H1 (cell line): Measurements from ENCODE around the gene SURF2. TPM values are rescaled to one million over a fixed set of nuclear protein-coding genes. Genes with fewer than 3 reads are reported as not detected.

ENCODE experiments used
- CTCF ChIA-PET: fragments of 300-600 bp; sonication (Branson Sonifier 250); formaldehyde crosslinking; loops from one replicate; lab custom pipeline; 2021; ENCODE audit not compliant: partially characterized antibody; lab: Charles Lee
- POLR2A ChIA-PET: fragments of 300-600 bp; sonication (Branson Sonifier 250); formaldehyde crosslinking; loops from one replicate; lab custom pipeline; 2021; ENCODE audit warnings: inconsistent platforms; ENCODE audit not compliant: partially characterized antibody; lab: Charles Lee
- DNase-seq, 2 experiments: peaks; one replicate each; pipeline versions ENCODE4 v3.0.0 to v3.0.0-alpha.2; 2010 to 2022; ENCODE audit warnings: low spot score in 2 of 2, low read depth in 1 of 2, mixed read lengths in 1 of 2
- FAIRE-seq: peaks from 2 replicates; lab custom pipeline; 2011; peaks lifted over from hg19 to GRCh38; lab: Jason Lieb, UNC
- H2AFZ ChIP-seq: 2 replicates; pipeline ENCODE4 v1.8.1; 2012; ENCODE audit warnings: low read length, inconsistent platforms
- H2AK5ac ChIP-seq: 2 replicates; pipeline ENCODE4 v1.6.1; 2013; ENCODE audit warnings: low read depth, low read length
- H2BK120ac ChIP-seq: replicated peaks from 2 replicates; pipeline ENCODE3; 2013; ENCODE audit warnings: low read depth, low read length, inconsistent platforms
- H2BK12ac ChIP-seq: 2 replicates; pipeline ENCODE4 v1.6.1; 2013; ENCODE audit warnings: low read depth, low read length
- H2BK15ac ChIP-seq: 2 replicates; pipeline ENCODE4 v1.6.1; 2013; ENCODE audit warnings: low read length
- H2BK20ac ChIP-seq: 2 replicates; pipeline ENCODE4 v1.6.1; 2013; ENCODE audit warnings: low read length
- H2BK5ac ChIP-seq: 2 replicates; pipeline ENCODE4 v1.6.1; 2013; ENCODE audit warnings: low read depth, low read length
- H3K14ac ChIP-seq: 2 replicates; pipeline ENCODE4 v1.6.1; 2013; ENCODE audit warnings: inconsistent platforms; ENCODE audit not compliant: insufficient read length
- H3K18ac ChIP-seq: 2 replicates; pipeline ENCODE4 v1.6.1; 2013; ENCODE audit warnings: low read length; ENCODE audit errors: extremely low read depth
- H3K23ac ChIP-seq: 2 replicates; pipeline ENCODE4 v1.6.1; 2013; ENCODE audit warnings: inconsistent platforms; ENCODE audit not compliant: insufficient read length
- H3K23me2 ChIP-seq: 2 replicates; pipeline ENCODE4 v1.6.1; 2013; ENCODE audit warnings: low read depth, low read length
- H3K27ac ChIP-seq: 2 replicates; pipeline ENCODE4 v1.6.1; 2011; ENCODE audit warnings: low read depth, low read length, inconsistent platforms
- H3K27me3 ChIP-seq, 4 experiments: replicated peaks in 1 of 4; 1 replicate in 1 of 4; 2 replicates in 3 of 4; pipeline versions ENCODE4 v1.6.1 to v1.8.1; 2011 to 2013; ENCODE audit warnings: low read length in 3 of 4, mild to moderate bottlenecking in 3 of 4, inconsistent platforms in 2 of 4, mixed read lengths in 2 of 4, moderate library complexity in 1 of 4; ENCODE audit not compliant: control insufficient read depth in 3 of 4, insufficient read depth in 3 of 4; ENCODE audit errors: extremely low read depth in 1 of 4
- H3K36me3 ChIP-seq, 4 experiments: 2 replicates each; pipeline versions ENCODE4 v1.6.1 to v1.8.1; 2011 to 2013; ENCODE audit warnings: mild to moderate bottlenecking in 4 of 4, low read length in 3 of 4, moderate library complexity in 2 of 4, control low read depth in 1 of 4, inconsistent platforms in 1 of 4; ENCODE audit not compliant: insufficient read depth in 4 of 4, control insufficient read depth in 2 of 4
- H3K4ac ChIP-seq: replicated peaks from 2 replicates; pipeline ENCODE3; 2013; ENCODE audit warnings: low read length, low read depth, mixed read lengths, inconsistent platforms; ENCODE audit not compliant: insufficient read length
- H3K4me1 ChIP-seq, 4 experiments: replicated peaks in 1 of 4; 1 replicate in 1 of 4; 2 replicates in 3 of 4; pipeline versions ENCODE4 v1.6.1 to v1.8.1; 2011 to 2013; ENCODE audit warnings: low read length in 3 of 4, inconsistent platforms in 2 of 4, mixed read lengths in 1 of 4; ENCODE audit not compliant: insufficient read depth in 4 of 4, control insufficient read depth in 3 of 4
- H3K4me2 ChIP-seq, 2 experiments: 2 replicates each; pipeline versions ENCODE4 v1.6.1 to v1.8.1; 2011 to 2013; ENCODE audit warnings: low read depth in 2 of 2, low read length in 2 of 2, control low read depth in 1 of 2, inconsistent platforms in 1 of 2, mild to moderate bottlenecking in 1 of 2; ENCODE audit not compliant: insufficient read depth in 1 of 2
- H3K4me3 ChIP-seq, 4 experiments: fragments of 200-600, 300-600 bp in 1 of 4; sonication (generic), shearing (Covaris generic), sonication (Bioruptor Twin) in 1 of 4; 2 replicates each; pipeline versions ENCODE4 v1.5.1 to v1.8.1; 2011 to 2016; ENCODE audit warnings: low read length in 4 of 4, low read depth in 3 of 4, control low read depth in 2 of 4, inconsistent platforms in 2 of 4, mild to moderate bottlenecking in 2 of 4, mixed read lengths in 1 of 4, moderate library complexity in 1 of 4; ENCODE audit not compliant: insufficient read depth in 2 of 4; ENCODE audit errors: extremely low read depth in 1 of 4
- H3K56ac ChIP-seq: replicated peaks from 2 replicates; pipeline ENCODE3; 2013; ENCODE audit warnings: low read depth, mild to moderate bottlenecking, mixed read lengths, low read length, inconsistent platforms; ENCODE audit not compliant: insufficient read length
- H3K79me1 ChIP-seq: 2 replicates; pipeline ENCODE4 v1.6.1; 2013; ENCODE audit warnings: low read depth, low read length, control low read depth
- H3K79me2 ChIP-seq, 2 experiments: 2 replicates each; pipeline versions ENCODE4 v1.6.1 to v1.8.1; 2012 to 2013; ENCODE audit warnings: low read length in 2 of 2, mild to moderate bottlenecking in 2 of 2, inconsistent platforms in 1 of 2; ENCODE audit not compliant: insufficient read depth in 2 of 2, control insufficient read depth in 1 of 2
- H3K9ac ChIP-seq, 4 experiments: replicated peaks in 1 of 4; 1 replicate in 1 of 4; 2 replicates in 3 of 4; pipeline versions ENCODE4 v1.6.1 to v1.8.1; 2011 to 2013; ENCODE audit warnings: low read depth in 3 of 4, low read length in 3 of 4, control low read depth in 2 of 4, mild to moderate bottlenecking in 2 of 4, moderate library complexity in 2 of 4, inconsistent platforms in 1 of 4; ENCODE audit errors: extremely low read depth in 1 of 4
- H3K9me3 ChIP-seq, 2 experiments: 2 replicates each; pipeline versions ENCODE4 v1.6.1 to v1.8.1; 2012 to 2013; ENCODE audit warnings: mild to moderate bottlenecking in 2 of 2, moderate library complexity in 2 of 2, control low read depth in 1 of 2, inconsistent platforms in 1 of 2, low read depth in 1 of 2, low read length in 1 of 2, mixed read lengths in 1 of 2; ENCODE audit not compliant: insufficient read depth in 2 of 2
- H4K20me1 ChIP-seq, 2 experiments: replicated peaks in 1 of 2; 2 replicates each; pipeline versions ENCODE3 to v1.8.1; 2011 to 2013; ENCODE audit warnings: inconsistent platforms in 2 of 2, low read length in 2 of 2, mild to moderate bottlenecking in 1 of 2; ENCODE audit not compliant: insufficient read depth in 2 of 2, control insufficient read depth in 1 of 2
- H4K5ac ChIP-seq: 2 replicates; pipeline ENCODE4 v1.6.1; 2013; ENCODE audit warnings: low read length, low read depth, mixed read lengths, inconsistent platforms; ENCODE audit not compliant: insufficient read length
- H4K8ac ChIP-seq: 2 replicates; pipeline ENCODE4 v1.8.0; 2013; ENCODE audit warnings: mild to moderate bottlenecking, moderate library complexity, low read length, inconsistent platforms; ENCODE audit not compliant: insufficient read depth; ENCODE audit errors: extremely low read depth
- H4K91ac ChIP-seq: replicated peaks from 2 replicates; pipeline ENCODE3; 2013; ENCODE audit warnings: low read length, mixed read lengths, inconsistent platforms; ENCODE audit not compliant: insufficient read length
- EP300 ChIP-seq, 2 experiments: IDR thresholded peaks; 1 replicate in 1 of 2; 2 replicates in 1 of 2; pipeline ENCODE4 v1.6.1; 2011 to 2012; ENCODE audit warnings: low read depth in 2 of 2, low read length in 2 of 2, mild to moderate bottlenecking in 2 of 2, borderline replicate concordance in 1 of 2, inconsistent platforms in 1 of 2, moderate library complexity in 1 of 2
- NANOG ChIP-seq: IDR thresholded peaks from 2 replicates; pipeline ENCODE4 v1.6.1; 2011; ENCODE audit warnings: low read length, low read depth, mild to moderate bottlenecking, inconsistent platforms; ENCODE audit not compliant: insufficient read depth, poor library complexity, severe bottlenecking
- POLR2A ChIP-seq, 2 experiments: IDR thresholded peaks; 1 replicate in 1 of 2; 2 replicates in 1 of 2; pipeline ENCODE4 v1.6.1; 2011; ENCODE audit warnings: low read depth in 2 of 2, low read length in 2 of 2, mild to moderate bottlenecking in 2 of 2; ENCODE audit errors: control extremely low read depth in 1 of 2
- POLR2AphosphoS5 ChIP-seq: IDR thresholded peaks from 2 replicates; pipeline ENCODE4 v1.6.1; 2011; ENCODE audit warnings: low read depth, low read length
- SP4 ChIP-seq: IDR thresholded peaks from 2 replicates; pipeline ENCODE4 v1.6.1; 2012; ENCODE audit warnings: low read length, inconsistent platforms
- TAF7 ChIP-seq: optimal IDR thresholded peaks from 2 replicates; pipeline ENCODE3; 2011; ENCODE audit warnings: low read depth, mild to moderate bottlenecking, inconsistent platforms, low read length, moderate library complexity, borderline replicate concordance
- WGBS, 2 experiments: shearing (Covaris generic) in 1 of 2; methylation state at CpG; one replicate each; pipeline versions ENCODE4 v1.1.6 to v1.1.7; 2013 to 2015; ENCODE audit warnings: low lambda C conversion rate in 2 of 2, mixed read lengths in 2 of 2, inconsistent platforms in 1 of 2, low coverage in 1 of 2, missing lambda C conversion rate in 1 of 2; ENCODE audit not compliant: insufficient replicate concordance in 2 of 2, insufficient coverage in 1 of 2, insufficient read length in 1 of 2; ENCODE audit errors: extremely low coverage in 1 of 2, missing lambda C conversion rate in 1 of 2; 5-methylcytosine and 5-hydroxymethylcytosine counted together
- polyA plus RNA-seq, 7 experiments: library from polyadenylated mRNA; depleted of rRNA in 3 of 7; stranded (reverse) in 5 of 7; unstranded in 2 of 7; fragments of >200 nt in 5 of 7; fragments of 200-250 nt in 2 of 7; gene quantifications; 1 replicate in 5 of 7; 2 replicates in 1 of 7; 4 replicates in 1 of 7; pipeline versions ENCODE4 v1.2.1 to v1.2.3, GENCODE V29; 2011 to 2013; ENCODE audit warnings: missing spikeins in 2 of 7, mixed read lengths in 2 of 7
- total RNA-seq: library from RNA; stranded (reverse); fragmentation: NEBNext Ultra II Directional; extraction: Animal tissue kit (Norgen Biotek cat#: 25700); gene quantifications from 2 replicates; pipeline ENCODE4 v1.2.1, GENCODE V29; 2021

The SURF2 gene
- total and polyA plus RNA-seq, 2 of the 8 experiments (the other 6 are each of a cell fraction or from before 2014, with no cell fraction given): 36.6 to 37.7 TPM

DNA sequence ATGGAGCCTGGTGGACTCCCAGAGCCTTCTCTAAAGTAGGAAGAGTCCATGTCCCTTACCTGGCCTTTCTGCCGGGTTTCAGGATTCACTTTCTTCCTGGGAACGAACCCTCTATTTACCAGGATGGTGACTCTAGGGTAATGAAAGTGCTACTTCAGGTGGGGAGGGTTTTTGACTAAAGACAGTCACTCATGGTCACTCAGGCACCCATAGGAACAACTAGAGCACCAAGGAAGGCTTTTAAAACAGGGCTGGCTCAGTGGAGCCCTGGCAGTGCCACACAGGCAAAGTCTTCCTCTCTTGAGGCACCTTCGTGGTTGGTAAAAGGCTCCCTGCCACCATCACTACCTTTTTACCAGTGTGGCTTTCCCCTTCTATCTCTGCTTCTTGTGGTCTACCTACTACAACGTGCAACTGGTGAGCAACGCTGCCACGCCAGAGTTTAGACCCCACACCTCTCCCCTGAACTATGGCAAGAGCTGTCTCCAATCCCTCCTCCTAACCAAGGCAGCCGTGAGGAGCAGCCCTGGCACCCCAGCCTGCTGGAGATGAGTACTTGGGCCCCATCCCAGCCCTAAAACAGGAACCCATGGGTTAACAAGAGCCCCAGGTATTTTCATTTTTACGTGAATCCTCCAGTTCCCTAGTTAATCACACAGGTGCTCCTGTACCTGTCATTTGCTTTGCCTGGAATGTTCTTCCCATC is 3.6 kb upstream of the SURF2 start:
- peaks cover 6 to 13% of the 10 kb centered on the region in 2 experiments for H4K20me1 ChIP-seq
- no peak overlapping the region for H2BK12ac ChIP-seq
- no peak overlapping the region for H2BK20ac ChIP-seq
- peak; percentile 86; the same call in 1 of the 2 replicates for TF ChIP-seq POLR2AphosphoS5
- TF ChIP-seq TAF7: peak; percentile 51
- TF ChIP-seq SP4: peak; percentile 12; the same call in 1 of the 2 replicates
- no peak for TF ChIP-seq EP300 (IDR thresholded peaks at IDR 0.05; ENCODE audit: borderline replicate concordance in 1 of 2, low read depth in 2 of 2, low read length in 2 of 2)
- TF ChIP-seq POLR2A (IDR thresholded peaks at IDR 0.05; ENCODE audit: control extremely low read depth in 1 of 2, low read depth in 2 of 2, low read length in 2 of 2): peak in 1 of 2 experiments; percentile 83; a peak in 2 of 3 replicates
- no peak for TF ChIP-seq NANOG
- no peak overlapping the region for H2BK5ac ChIP-seq
- no peaks in the 10 kb centered on the region for H3K27me3 ChIP-seq
- no peak overlapping the region for H2AFZ ChIP-seq
- H4K91ac ChIP-seq: no peak overlapping the region
- no peak overlapping the region for H4K8ac ChIP-seq
- no peak overlapping the region for H3K9ac ChIP-seq
- no peak overlapping the region for H2BK15ac ChIP-seq
- no peak overlapping the region for H2AK5ac ChIP-seq
- H3K9me3 ChIP-seq: no peaks in the 10 kb centered on the region
- DNase-seq: no peak
- 91% methylated on average over 8 of the region's 8 CpGs; no CpG with 5 or more reads in 1 of the 2 experiments for WGBS, 2 experiments
- H3K18ac ChIP-seq: no peak overlapping the region
- no peak for FAIRE-seq
- peaks cover 20 to 45% (median 39%) of the 10 kb centered on the region in 4 experiments for H3K36me3 ChIP-seq
- no peak overlapping the region for H4K5ac ChIP-seq
- H3K4me3 ChIP-seq: no peak overlapping the region
- no peak overlapping the region for H3K4ac ChIP-seq
- no peak overlapping the region for H3K23ac ChIP-seq
- H3K79me2 ChIP-seq: peaks cover 5 to 34% of the 10 kb centered on the region in 2 experiments
- no peak overlapping the region for H3K4me2 ChIP-seq
- H3K23me2 ChIP-seq: peaks cover 8% of the 10 kb centered on the region; the same call in 1 of the 2 replicates
- ChIA-PET POLR2A (interaction anchor here (0.9 to 16.1 kb wide), 14 partner anchors 8 to 322 kb away, joined by 3 to 461 read pairs (median 6); partner anchors contain the start of genes CACFD1, MED22, RPL7A and STKLD1), CTCF (interaction anchor here (0.6 to 2.0 kb wide), 7 partner anchors 11 to 134 kb away, joined by 3 to 8 read pairs (median 6); no protein-coding TSS in a partner anchor)
- no peak overlapping the region for H2BK120ac ChIP-seq
- H3K79me1 ChIP-seq: no peaks in the 10 kb centered on the region; the same call in 1 of the 2 replicates
- H3K56ac ChIP-seq: no peak overlapping the region
- peaks cover 0 to 12% (median 5%) of the 10 kb centered on the region in 4 experiments; a peak in 6 of 7 replicates for H3K4me1 ChIP-seq
- H3K14ac ChIP-seq: no peak overlapping the region
- H3K27ac ChIP-seq: no peak overlapping the region
